Endothelial cell of umbilical vein (primary cell): ENCODE results near the gene PLA2G4E. TPM values are rescaled to one million over a fixed set of nuclear protein-coding genes. Genes with fewer than 3 reads are reported as not detected.

ENCODE experiments used
- BruUV-seq: library from RNA; stranded (reverse); fragments of 400-500 nt; replicated peaks from 2 replicates; lab custom pipeline; 2021; lab: Mats Ljungman, UMichigan
- CTCF ChIA-PET: fragments of 300-600, 350-600 bp; sonication (Branson Sonifier 250); formaldehyde crosslinking; loops from one replicate; lab custom pipeline; 2021; ENCODE audit warnings: antibody characterized with exemption, inconsistent platforms; lab: Charles Lee
- POLR2A ChIA-PET: fragments of 300-600, 350-600 bp; sonication (Branson Sonifier 250); formaldehyde crosslinking; loops from one replicate; lab custom pipeline; 2021; ENCODE audit warnings: antibody characterized with exemption, inconsistent platforms; lab: Charles Lee
- DNase-seq: peaks from one replicate; pipeline ENCODE4 v3.0.0-alpha.2; 2011; ENCODE audit warnings: low read depth, low spot score
- FAIRE-seq: peaks from 2 replicates; lab custom pipeline; 2011; peaks lifted over from hg19 to GRCh38; lab: Jason Lieb, UNC
- H2AFZ ChIP-seq: 2 replicates; pipeline ENCODE4 v1.6.0; 2012; ENCODE audit warnings: low read depth, low read length, control low read depth, inconsistent platforms
- H3K27ac ChIP-seq: 2 replicates; pipeline ENCODE4 v1.5.1; 2011; ENCODE audit warnings: low read depth, mild to moderate bottlenecking, control low read depth, low read length, moderate library complexity; ENCODE audit not compliant: insufficient read depth
- H3K27me3 ChIP-seq, 2 experiments: 2 replicates each; pipeline versions ENCODE4 v1.6.0 to v1.6.1; 2011; ENCODE audit warnings: low read length in 2 of 2, mixed read lengths in 1 of 2; ENCODE audit not compliant: control insufficient read depth in 2 of 2, insufficient read depth in 2 of 2
- H3K36me3 ChIP-seq, 2 experiments: 2 replicates in 1 of 2; 3 replicates in 1 of 2; pipeline ENCODE4 v1.5.1; 2011; ENCODE audit warnings: low read length in 2 of 2, mild to moderate bottlenecking in 1 of 2, moderate library complexity in 1 of 2; ENCODE audit not compliant: control insufficient read depth in 2 of 2, insufficient read depth in 2 of 2; ENCODE audit errors: extremely low read depth in 1 of 2
- H3K4me1 ChIP-seq: 3 replicates; pipeline ENCODE4 v1.5.1; 2011; ENCODE audit warnings: mild to moderate bottlenecking, low read length; ENCODE audit not compliant: control insufficient read depth, insufficient read depth; ENCODE audit errors: extremely low read depth
- H3K4me2 ChIP-seq: 2 replicates; pipeline ENCODE4 v1.6.1; 2011; ENCODE audit warnings: low read length, control low read depth, mixed read lengths; ENCODE audit not compliant: insufficient read depth
- H3K4me3 ChIP-seq, 3 experiments: fragments of 200-600 bp in 1 of 3; sonication (generic), shearing (Covaris generic) in 1 of 3; replicated peaks in 1 of 3; 2 replicates each; pipeline ENCODE4 v1.5.1; 2011 to 2016; ENCODE audit warnings: control low read depth in 3 of 3, low read length in 3 of 3, mild to moderate bottlenecking in 2 of 3, inconsistent platforms in 1 of 3, low read depth in 1 of 3, moderate library complexity in 1 of 3; ENCODE audit not compliant: insufficient read depth in 1 of 3
- H3K79me2 ChIP-seq: 2 replicates; pipeline ENCODE4 v1.6.0; 2012; ENCODE audit warnings: low read length, inconsistent platforms; ENCODE audit not compliant: control insufficient read depth, insufficient read depth
- H3K9ac ChIP-seq: replicated peaks from 2 replicates; pipeline ENCODE3; 2011; ENCODE audit warnings: low read length, control low read depth; ENCODE audit not compliant: insufficient read depth; ENCODE audit errors: extremely low read depth
- H3K9me1 ChIP-seq: replicated peaks from 3 replicates; pipeline ENCODE4 v1.6.0; 2011; ENCODE audit warnings: mild to moderate bottlenecking, low read length; ENCODE audit not compliant: control insufficient read depth, insufficient read depth; ENCODE audit errors: extremely low read depth
- H3K9me3 ChIP-seq: replicated peaks from 2 replicates; pipeline ENCODE4 v1.5.1; 2012; ENCODE audit warnings: low read length, inconsistent platforms; ENCODE audit not compliant: control insufficient read depth, insufficient read depth
- H4K20me1 ChIP-seq: replicated peaks from 2 replicates; pipeline ENCODE3; 2011; ENCODE audit warnings: mild to moderate bottlenecking, low read length; ENCODE audit not compliant: control insufficient read depth, insufficient read depth; ENCODE audit errors: extremely low read depth
- CTCF ChIP-seq, 2 donors: IDR thresholded peaks; 1 replicate in 1 of 2; 2 replicates in 1 of 2; pipeline ENCODE4 v1.5.1; 2011; ENCODE audit warnings: low read length in 2 of 2, mild to moderate bottlenecking in 2 of 2, moderate library complexity in 2 of 2, control low read depth in 1 of 2, inconsistent platforms in 1 of 2, low read depth in 1 of 2; ENCODE audit not compliant: insufficient read depth in 1 of 2; ENCODE audit errors: extremely low read depth in 1 of 2
- EZH2 ChIP-seq: IDR thresholded peaks from 2 replicates; pipeline ENCODE4 v1.6.1; 2012; ENCODE audit warnings: borderline replicate concordance, low read depth, mild to moderate bottlenecking, moderate library complexity, low read length, inconsistent platforms; ENCODE audit not compliant: severe bottlenecking
- FOS ChIP-seq: IDR thresholded peaks from 2 replicates; pipeline ENCODE4 v1.6.1; 2011; ENCODE audit warnings: mild to moderate bottlenecking, low read length, moderate library complexity, borderline replicate concordance; ENCODE audit not compliant: insufficient read depth
- GATA2 ChIP-seq: IDR thresholded peaks from 2 replicates; pipeline ENCODE4 v1.7.0; 2011; ENCODE audit warnings: low read depth, mild to moderate bottlenecking, moderate library complexity, mixed read lengths, low read length; ENCODE audit not compliant: insufficient read length, insufficient read depth
- JUN ChIP-seq: IDR thresholded peaks from 2 replicates; pipeline ENCODE4 v1.6.1; 2011; ENCODE audit warnings: borderline replicate concordance, low read depth; ENCODE audit not compliant: insufficient read length, insufficient read depth
- MAX ChIP-seq: IDR thresholded peaks from 2 replicates; pipeline ENCODE4 v1.6.1; 2011; ENCODE audit not compliant: insufficient read depth, insufficient read length
- MYC ChIP-seq: IDR thresholded peaks from one replicate; pipeline ENCODE4 v1.6.1; 2011; ENCODE audit warnings: mild to moderate bottlenecking, low read depth, low read length
- POLR2A ChIP-seq: IDR thresholded peaks from 2 replicates; pipeline ENCODE4 v1.6.1; 2012; ENCODE audit warnings: low read depth, mild to moderate bottlenecking, control low read depth, low read length
- POLR2AphosphoS5 ChIP-seq: IDR thresholded peaks from 2 replicates; pipeline ENCODE4 v1.6.1; 2012; ENCODE audit warnings: low read depth, mild to moderate bottlenecking, control low read depth, low read length, moderate library complexity; ENCODE audit not compliant: insufficient read depth
- dilution Hi-C: fragments of 300-500 bp; cut with MboI; formaldehyde crosslinking; loops from one replicate; pipeline ENCODE4 v1.15.0; 2019; ENCODE audit warnings: low sequenced_read_pairs; ENCODE audit not compliant: extremely low pct_ligation_motif_present
- intact Hi-C: fragments of 100-400 bp; cut with micrococcal nuclease; formaldehyde crosslinking; loops from one replicate; pipeline ENCODE4 v1.10.0; 2022
- polyA plus RNA-seq, 4 experiments: library from polyadenylated mRNA; depleted of rRNA in 3 of 4; stranded (reverse) in 3 of 4; unstranded in 1 of 4; fragments of >200 nt; gene quantifications; 2 replicates each; pipeline versions ENCODE4 v1.2.1 to v1.2.3, GENCODE V29; 2011 to 2012; ENCODE audit warnings: missing spikeins in 1 of 4
- total RNA-seq: library from RNA; stranded (reverse); gene quantifications from 2 replicates; pipeline ENCODE4 v1.2.3, GENCODE V29; 2021

PLA2G4E gene
- total and polyA plus RNA-seq, 2 donors (not counting 3 experiments of a cell fraction or from before 2014, with no cell fraction given), result not detected

DNA sequence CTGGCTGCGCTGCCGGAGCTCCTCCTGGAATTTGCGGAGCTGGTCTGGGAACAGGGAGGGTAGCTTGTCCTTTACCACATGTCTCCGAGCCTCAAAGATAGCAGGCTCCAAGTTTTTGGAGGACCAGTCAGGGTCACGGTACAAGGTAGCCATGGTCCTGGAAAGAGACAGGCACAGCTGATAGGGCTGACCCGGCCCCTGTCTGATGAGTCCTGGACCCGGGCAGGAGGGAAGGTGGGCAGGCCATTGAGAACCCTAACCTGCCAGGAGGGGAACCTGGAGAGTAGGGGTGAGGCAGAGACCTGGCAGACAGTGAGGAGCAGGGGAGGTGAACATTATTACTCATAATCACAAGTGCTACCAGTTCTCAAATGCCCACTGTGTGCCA, 28.0 kb downstream of the PLA2G4E start:
- TF ChIP-seq CTCF (IDR thresholded peaks at IDR 0.05; ENCODE audit: extremely low read depth in 1 of 2, insufficient read depth in 1 of 2, low read depth in 1 of 2, low read length in 2 of 2) (no peak), FOS (no peak), EZH2 (no peak), POLR2A (no peak), MAX (no peak), JUN (no peak), GATA2 (no peak), POLR2AphosphoS5 (no peak), MYC (no peak)

More for the DNA sequence above, 28.0 kb downstream of the PLA2G4E start:
- ChIA-PET CTCF (interaction anchor here (1.0 to 11.0 kb wide), 5 partner anchors 8 to 142 kb away, joined by 3 to 116 read pairs (median 31); no protein-coding TSS in a partner anchor), POLR2A (no interaction called here)
- H3K9ac ChIP-seq, result no peak overlapping the region
- H3K9me3 ChIP-seq, result no peaks in the 10 kb centered on the region
- no peak overlapping the region for H3K4me3 ChIP-seq
- H3K9me1 ChIP-seq, result no peaks in the 10 kb centered on the region
- no peaks in the 10 kb centered on the region for H3K27me3 ChIP-seq
- no peak overlapping the region for H3K4me2 ChIP-seq
- H2AFZ ChIP-seq, result no peak overlapping the region
- BruUV-seq, result no TSS peak
- no peaks in the 10 kb centered on the region for H3K36me3 ChIP-seq
- no peaks in the 10 kb centered on the region for H3K79me2 ChIP-seq
- FAIRE-seq (no peak), DNase-seq (no peak)
- no peaks in the 10 kb centered on the region for H4K20me1 ChIP-seq
- dilution Hi-C loops (no loop called here), intact Hi-C loops (no loop called here)
- no peak overlapping the region for H3K27ac ChIP-seq
- peaks cover 5% of the 10 kb centered on the region for H3K4me1 ChIP-seq
